Uterus (tissue), 2 donors: ENCODE results near the gene SV2B.

Experiments
- POLR2A ChIP-seq, 2 donors: fragments of 450-650 bp; IDR thresholded peaks; one replicate each; pipeline ENCODE4 v1.6.1; 2016; ENCODE audit warnings: antibody characterized with exemption in 2 of 2, mild to moderate bottlenecking in 1 of 2, moderate library complexity in 1 of 2
- TF ChIP-seq, protein P1 (sequence below), 4 experiments: fragments of 200-600 bp in 2 of 4; fragments of 450-650 bp in 2 of 4; sonication (generic) in 2 of 4; IDR thresholded peaks; one replicate each; pipeline ENCODE4 v1.5.1; 2016 to 2019; ENCODE audit warnings: antibody characterized with exemption in 4 of 4, mild to moderate bottlenecking in 2 of 4, moderate library complexity in 1 of 4

GRCh38 chr15:91051248-91051647, 48.8 kb upstream of the SV2B start:
- TF ChIP-seq, protein P1, sequence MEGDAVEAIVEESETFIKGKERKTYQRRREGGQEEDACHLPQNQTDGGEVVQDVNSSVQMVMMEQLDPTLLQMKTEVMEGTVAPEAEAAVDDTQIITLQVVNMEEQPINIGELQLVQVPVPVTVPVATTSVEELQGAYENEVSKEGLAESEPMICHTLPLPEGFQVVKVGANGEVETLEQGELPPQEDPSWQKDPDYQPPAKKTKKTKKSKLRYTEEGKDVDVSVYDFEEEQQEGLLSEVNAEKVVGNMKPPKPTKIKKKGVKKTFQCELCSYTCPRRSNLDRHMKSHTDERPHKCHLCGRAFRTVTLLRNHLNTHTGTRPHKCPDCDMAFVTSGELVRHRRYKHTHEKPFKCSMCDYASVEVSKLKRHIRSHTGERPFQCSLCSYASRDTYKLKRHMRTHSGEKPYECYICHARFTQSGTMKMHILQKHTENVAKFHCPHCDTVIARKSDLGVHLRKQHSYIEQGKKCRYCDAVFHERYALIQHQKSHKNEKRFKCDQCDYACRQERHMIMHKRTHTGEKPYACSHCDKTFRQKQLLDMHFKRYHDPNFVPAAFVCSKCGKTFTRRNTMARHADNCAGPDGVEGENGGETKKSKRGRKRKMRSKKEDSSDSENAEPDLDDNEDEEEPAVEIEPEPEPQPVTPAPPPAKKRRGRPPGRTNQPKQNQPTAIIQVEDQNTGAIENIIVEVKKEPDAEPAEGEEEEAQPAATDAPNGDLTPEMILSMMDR (IDR thresholded peaks at IDR 0.05): no peak
- TF ChIP-seq POLR2A (IDR thresholded peaks at IDR 0.05): no peak
